Measurements from ENCODE around the gene DNAJC1.

- no peak for TF ChIP-seq CTCF (IDR thresholded peaks at IDR 0.05; ENCODE audit: insufficient read depth, low read length, poor library complexity, severe bottlenecking)
- no peak for TF ChIP-seq EZH2phosphoT487 (conservative IDR thresholded peaks at IDR 0.05; ENCODE audit: low read length)
Measured at GRCh38 chr10:21860718-21861117, 142.8 kb downstream of the DNAJC1 start.
